ENCODE measurements around the gene NEDD4L.

DNA sequence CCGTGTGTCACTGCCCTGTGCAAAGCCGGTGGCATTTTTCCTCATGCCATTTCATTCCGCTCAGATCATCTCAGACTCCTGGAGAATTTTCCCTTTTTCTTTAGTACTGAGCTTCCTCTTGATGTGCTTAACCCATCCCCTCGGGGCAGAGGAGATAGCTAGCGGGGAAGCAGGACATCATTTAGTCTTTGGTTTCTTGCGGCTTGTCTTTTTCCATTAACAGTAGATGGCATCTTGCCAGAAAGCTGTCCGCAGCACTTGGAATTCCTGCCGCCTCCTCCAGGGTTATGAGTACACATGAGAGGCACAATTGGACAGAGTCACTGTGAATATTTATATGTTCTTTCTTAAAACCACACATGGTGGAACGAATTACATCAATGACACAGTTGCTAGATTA is 358.2 kb downstream of the NEDD4L start:
- no peak for TF ChIP-seq EZH2phosphoT487 (IDR thresholded peaks at IDR 0.05; ENCODE audit: borderline replicate concordance, low read depth, low read length)
- TF ChIP-seq, protein P1, sequence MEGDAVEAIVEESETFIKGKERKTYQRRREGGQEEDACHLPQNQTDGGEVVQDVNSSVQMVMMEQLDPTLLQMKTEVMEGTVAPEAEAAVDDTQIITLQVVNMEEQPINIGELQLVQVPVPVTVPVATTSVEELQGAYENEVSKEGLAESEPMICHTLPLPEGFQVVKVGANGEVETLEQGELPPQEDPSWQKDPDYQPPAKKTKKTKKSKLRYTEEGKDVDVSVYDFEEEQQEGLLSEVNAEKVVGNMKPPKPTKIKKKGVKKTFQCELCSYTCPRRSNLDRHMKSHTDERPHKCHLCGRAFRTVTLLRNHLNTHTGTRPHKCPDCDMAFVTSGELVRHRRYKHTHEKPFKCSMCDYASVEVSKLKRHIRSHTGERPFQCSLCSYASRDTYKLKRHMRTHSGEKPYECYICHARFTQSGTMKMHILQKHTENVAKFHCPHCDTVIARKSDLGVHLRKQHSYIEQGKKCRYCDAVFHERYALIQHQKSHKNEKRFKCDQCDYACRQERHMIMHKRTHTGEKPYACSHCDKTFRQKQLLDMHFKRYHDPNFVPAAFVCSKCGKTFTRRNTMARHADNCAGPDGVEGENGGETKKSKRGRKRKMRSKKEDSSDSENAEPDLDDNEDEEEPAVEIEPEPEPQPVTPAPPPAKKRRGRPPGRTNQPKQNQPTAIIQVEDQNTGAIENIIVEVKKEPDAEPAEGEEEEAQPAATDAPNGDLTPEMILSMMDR (conservative IDR thresholded peaks at IDR 0.05; ENCODE audit: low read length): no peak

Data from OCI-LY7 (cell line).